ENCODE measurements around the gene TEX19.

Gene TEX19

GRCh38 chr17:82353484-82353883 is 5.6 kb upstream of the TEX19 start:
- H4K91ac ChIP-seq (ENCODE audit: low read length) = no peak overlapping the region
- no peak overlapping the region for H3K27ac ChIP-seq (ENCODE audit: low read length, poor library complexity, severe bottlenecking)
- H3K36me3 ChIP-seq (ENCODE audit: control insufficient read depth in 1 of 2, insufficient read depth in 2 of 2, low read depth in 1 of 2, low read length in 2 of 2) = no peaks in the 10 kb centered on the region
- no peak overlapping the region for H2BK5ac ChIP-seq (ENCODE audit: low read depth, low read length, poor library complexity, severe bottlenecking)
- H3K18ac ChIP-seq (ENCODE audit: low read depth in 1 of 2, low read length in 2 of 2) = no peak overlapping the region
- no peak overlapping the region for H3K9ac ChIP-seq (ENCODE audit: low read length)
- no peak overlapping the region for H3K4me3 ChIP-seq (ENCODE audit: insufficient read depth in 1 of 2, low read depth in 1 of 2, low read length in 2 of 2)
- H2BK15ac ChIP-seq (ENCODE audit: low read depth, poor library complexity, severe bottlenecking) = no peak overlapping the region
- H2BK12ac ChIP-seq (ENCODE audit: low read length in 2 of 2) = no peak overlapping the region
- peaks cover 39% of the 10 kb centered on the region for H3K4me1 ChIP-seq (ENCODE audit: control insufficient read depth, insufficient read depth, low read depth, low read length)
- H2BK120ac ChIP-seq (ENCODE audit: low read depth, low read length) = no peak overlapping the region
- H3K4me2 ChIP-seq (ENCODE audit: low read length, poor library complexity, severe bottlenecking) = no peak overlapping the region
- H3K14ac ChIP-seq (ENCODE audit: low read length in 2 of 2) = no peak overlapping the region
- no peak overlapping the region for H3K23ac ChIP-seq (ENCODE audit: low read length in 2 of 2)
- no peak for DNase-seq
- peaks cover 9 to 44% of the 10 kb centered on the region in 2 experiments for H3K27me3 ChIP-seq (ENCODE audit: control insufficient read depth in 1 of 2, insufficient read depth in 1 of 2, low read length in 2 of 2)
- no peaks in the 10 kb centered on the region for H3K9me3 ChIP-seq (ENCODE audit: control insufficient read depth, low read length)
- no peaks in the 10 kb centered on the region for H3K79me1 ChIP-seq (replicated peaks; ENCODE audit: low read length, poor library complexity, severe bottlenecking)
- WGBS = 83% methylated on average over 8 of the region's 8 CpGs
- H4K8ac ChIP-seq (ENCODE audit: low read length) = no peak overlapping the region
- no peak overlapping the region for H2AFZ ChIP-seq (ENCODE audit: low read depth, low read length)
- H3K4ac ChIP-seq (ENCODE audit: low read depth in 1 of 2, low read length in 2 of 2) = no peak overlapping the region
- no peak overlapping the region for H2AK5ac ChIP-seq (ENCODE audit: low read length, severe bottlenecking)

GRCh38 chr17:82354804-82355308 is 4.2 kb upstream of the TEX19 start:
- Histone ChIP-seq H3K9ac (ENCODE audit: low read length) (no peak overlapping the region), H2BK15ac (ENCODE audit: low read depth, poor library complexity, severe bottlenecking) (no peak overlapping the region), H3K18ac (ENCODE audit: low read depth in 1 of 2, low read length in 2 of 2) (no peak overlapping the region), H3K9me3 (ENCODE audit: control insufficient read depth, low read length) (no peaks in the 10 kb centered on the region), H2AFZ (ENCODE audit: low read depth, low read length) (no peak overlapping the region), H3K36me3 (ENCODE audit: control insufficient read depth in 1 of 2, insufficient read depth in 2 of 2, low read depth in 1 of 2, low read length in 2 of 2) (no peaks in the 10 kb centered on the region), H3K4me2 (ENCODE audit: low read length, poor library complexity, severe bottlenecking) (no peak overlapping the region), H4K8ac (ENCODE audit: low read length) (no peak overlapping the region), H2BK120ac (ENCODE audit: low read depth, low read length) (no peak overlapping the region), H3K4me1 (ENCODE audit: control insufficient read depth, insufficient read depth, low read depth, low read length) (peaks cover 44% of the 10 kb centered on the region), H2BK12ac (ENCODE audit: low read length in 2 of 2) (no peak overlapping the region), H3K23ac (ENCODE audit: low read length in 2 of 2) (no peak overlapping the region), H4K91ac (ENCODE audit: low read length) (no peak overlapping the region), H3K27ac (ENCODE audit: low read length, poor library complexity, severe bottlenecking) (no peak overlapping the region), H2BK5ac (ENCODE audit: low read depth, low read length, poor library complexity, severe bottlenecking) (no peak overlapping the region), H3K4ac (ENCODE audit: low read depth in 1 of 2, low read length in 2 of 2) (no peak overlapping the region), H3K79me1 (replicated peaks; ENCODE audit: low read length, poor library complexity, severe bottlenecking) (no peaks in the 10 kb centered on the region), H3K14ac (ENCODE audit: low read length in 2 of 2) (no peak overlapping the region), H3K27me3 (ENCODE audit: control insufficient read depth in 1 of 2, insufficient read depth in 1 of 2, low read length in 2 of 2) (peaks cover 6 to 55% of the 10 kb centered on the region in 2 experiments), H3K4me3 (ENCODE audit: insufficient read depth in 1 of 2, low read depth in 1 of 2, low read length in 2 of 2) (no peak overlapping the region), H2AK5ac (ENCODE audit: low read length, severe bottlenecking) (no peak overlapping the region)
- no peak for DNase-seq
- 82% methylated on average over 3 of the region's 7 CpGs for WGBS

- DNase-seq = no peak
- Histone ChIP-seq H3K4me2 (ENCODE audit: low read length, poor library complexity, severe bottlenecking) (no peak overlapping the region), H2BK15ac (ENCODE audit: low read depth, poor library complexity, severe bottlenecking) (no peak overlapping the region), H3K18ac (ENCODE audit: low read depth in 1 of 2, low read length in 2 of 2) (no peak overlapping the region), H3K79me1 (replicated peaks; ENCODE audit: low read length, poor library complexity, severe bottlenecking) (no peaks in the 10 kb centered on the region), H3K4ac (ENCODE audit: low read depth in 1 of 2, low read length in 2 of 2) (no peak overlapping the region), H4K91ac (ENCODE audit: low read length) (no peak overlapping the region), H3K36me3 (ENCODE audit: control insufficient read depth in 1 of 2, insufficient read depth in 2 of 2, low read depth in 1 of 2, low read length in 2 of 2) (no peaks in the 10 kb centered on the region), H3K23ac (ENCODE audit: low read length in 2 of 2) (no peak overlapping the region), H3K27ac (ENCODE audit: low read length, poor library complexity, severe bottlenecking) (no peak overlapping the region), H2AK5ac (ENCODE audit: low read length, severe bottlenecking) (no peak overlapping the region), H2BK120ac (ENCODE audit: low read depth, low read length) (no peak overlapping the region), H2BK12ac (ENCODE audit: low read length in 2 of 2) (no peak overlapping the region), H3K27me3 (ENCODE audit: control insufficient read depth in 1 of 2, insufficient read depth in 1 of 2, low read length in 2 of 2) (peaks cover 11 to 55% of the 10 kb centered on the region in 2 experiments), H4K8ac (ENCODE audit: low read length) (no peak overlapping the region), H3K9me3 (ENCODE audit: control insufficient read depth, low read length) (no peaks in the 10 kb centered on the region), H3K4me3 (ENCODE audit: insufficient read depth in 1 of 2, low read depth in 1 of 2, low read length in 2 of 2) (no peak overlapping the region), H3K14ac (ENCODE audit: low read length in 2 of 2) (no peak overlapping the region), H2BK5ac (ENCODE audit: low read depth, low read length, poor library complexity, severe bottlenecking) (no peak overlapping the region), H2AFZ (ENCODE audit: low read depth, low read length) (no peak overlapping the region), H3K4me1 (ENCODE audit: control insufficient read depth, insufficient read depth, low read depth, low read length) (peaks cover 39% of the 10 kb centered on the region), H3K9ac (ENCODE audit: low read length) (no peak overlapping the region)
- 90% methylated on average over 10 of the region's 11 CpGs for WGBS
Observed at GRCh38 chr17:82355770-82356427, 3.1 kb upstream of the TEX19 start.

- Histone ChIP-seq H3K18ac (ENCODE audit: low read depth in 1 of 2, low read length in 2 of 2) (no peak overlapping the region), H3K36me3 (ENCODE audit: control insufficient read depth in 1 of 2, insufficient read depth in 2 of 2, low read depth in 1 of 2, low read length in 2 of 2) (no peaks in the 10 kb centered on the region), H2BK5ac (ENCODE audit: low read depth, low read length, poor library complexity, severe bottlenecking) (no peak overlapping the region), H3K27ac (ENCODE audit: low read length, poor library complexity, severe bottlenecking) (no peak overlapping the region), H3K4me3 (ENCODE audit: insufficient read depth in 1 of 2, low read depth in 1 of 2, low read length in 2 of 2) (no peak overlapping the region), H3K4me1 (ENCODE audit: control insufficient read depth, insufficient read depth, low read depth, low read length) (peaks cover 31% of the 10 kb centered on the region), H3K4me2 (ENCODE audit: low read length, poor library complexity, severe bottlenecking) (no peak overlapping the region), H3K9ac (ENCODE audit: low read length) (no peak overlapping the region), H2BK120ac (ENCODE audit: low read depth, low read length) (no peak overlapping the region), H3K23ac (ENCODE audit: low read length in 2 of 2) (peak overlapping the region in 1 of 2 experiments; percentile 27), H2AK5ac (ENCODE audit: low read length, severe bottlenecking) (peak overlapping the region; percentile 83), H4K91ac (ENCODE audit: low read length) (no peak overlapping the region), H3K27me3 (ENCODE audit: control insufficient read depth in 1 of 2, insufficient read depth in 1 of 2, low read length in 2 of 2) (peaks cover 11 to 50% of the 10 kb centered on the region in 2 experiments), H4K8ac (ENCODE audit: low read length) (no peak overlapping the region), H2BK12ac (ENCODE audit: low read length in 2 of 2) (no peak overlapping the region), H2AFZ (ENCODE audit: low read depth, low read length) (no peak overlapping the region), H3K14ac (ENCODE audit: low read length in 2 of 2) (no peak overlapping the region), H3K79me1 (replicated peaks; ENCODE audit: low read length, poor library complexity, severe bottlenecking) (no peaks in the 10 kb centered on the region), H3K4ac (ENCODE audit: low read depth in 1 of 2, low read length in 2 of 2) (no peak overlapping the region), H2BK15ac (ENCODE audit: low read depth, poor library complexity, severe bottlenecking) (no peak overlapping the region), H3K9me3 (ENCODE audit: control insufficient read depth, low read length) (no peaks in the 10 kb centered on the region)
- no peak for DNase-seq
- 61% methylated on average over 20 of the region's 20 CpGs for WGBS
Observed at GRCh38 chr17:82356845-82357355, 2.1 kb upstream of the TEX19 start.
